Prostate gland (tissue), 2 donors: ENCODE results near the gene IFI30.
A peak's percentile ranks its signal among the peaks of the same experiment; 100 is the strongest.

ENCODE experiments used
- CTCF ChIP-seq, 4 experiments: fragments of 200-600 bp in 2 of 4; fragments of 450-650 bp in 2 of 4; sonication (generic) in 2 of 4; IDR thresholded peaks; 1 replicate in 3 of 4; 2 replicates in 1 of 4; pipeline ENCODE4 v1.5.1; 2016 to 2019; ENCODE audit warnings: antibody characterized with exemption in 4 of 4, mild to moderate bottlenecking in 2 of 4, moderate library complexity in 2 of 4
- POLR2A ChIP-seq: fragments of 450-650 bp; IDR thresholded peaks from one replicate; pipeline ENCODE4 v1.6.1; 2016; ENCODE audit warnings: antibody characterized with exemption, mild to moderate bottlenecking
- POLR2AphosphoS5 ChIP-seq: sonication (generic); formaldehyde crosslinking; IDR thresholded peaks from one replicate; pipeline ENCODE4 v1.6.1; 2017; ENCODE audit warnings: antibody characterized with exemption

DNA sequence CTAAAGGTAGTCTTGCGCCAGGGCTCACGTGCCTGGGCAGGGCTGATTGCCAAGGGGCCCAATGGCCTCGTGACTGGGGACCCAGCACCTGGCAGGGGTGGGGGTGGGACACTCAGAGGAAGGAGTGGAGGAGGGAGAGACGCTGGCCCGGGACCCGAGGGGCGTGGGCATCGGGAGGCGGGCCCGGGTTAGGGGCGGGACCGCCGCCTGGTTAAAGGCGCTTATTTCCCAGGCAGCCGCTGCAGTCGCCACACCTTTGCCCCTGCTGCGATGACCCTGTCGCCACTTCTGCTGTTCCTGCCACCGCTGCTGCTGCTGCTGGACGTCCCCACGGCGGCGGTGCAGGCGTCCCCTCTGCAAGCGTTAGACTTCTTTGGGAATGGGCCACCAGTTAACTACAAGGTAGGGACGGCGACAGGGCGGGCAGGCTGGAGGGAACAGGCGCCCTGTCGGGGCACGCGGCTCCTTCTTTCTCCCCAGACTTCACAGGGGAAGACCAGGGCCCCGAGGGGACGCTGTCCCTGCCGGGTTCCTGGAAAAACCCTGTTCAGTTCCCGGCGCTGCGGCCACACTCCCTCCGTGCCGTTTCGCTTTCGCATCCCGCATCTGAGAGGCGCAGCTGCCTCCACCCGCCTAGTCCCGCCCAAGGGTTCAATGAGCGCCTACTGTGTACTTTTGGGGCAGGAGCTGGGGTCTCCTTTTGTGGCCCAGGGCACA is at the start of gene IFI30:
- TF ChIP-seq CTCF (IDR thresholded peaks at IDR 0.05): no peak
- peak; percentile 75 for TF ChIP-seq POLR2A
- TF ChIP-seq POLR2AphosphoS5: peak; percentile 76
